Naive thymus-derived CD8-positive, alpha-beta T cell (primary cell): ENCODE measurements around the gene EIF3A. TPM values are rescaled to one million over a fixed set of nuclear protein-coding genes. Genes with fewer than 3 reads are reported as not detected.
"Not testable (repeated sequence)": the region's sequence is repeated elsewhere in the genome, so short reads cannot be mapped to it uniquely, and the experiment has no call there.

ENCODE experiments used
- ATAC-seq, 2 donors: fragments of 150-1000 bp; cut with Tn5 transposase in 1 of 2; sonication (Bioruptor Pico), chemical (Tn5 transposase) in 1 of 2; 1 replicate in 1 of 2; 2 replicates in 1 of 2; pipeline ENCODE4 v1.10.0; 2021; ENCODE audit warnings: mild to moderate bottlenecking in 2 of 2, moderate library complexity in 2 of 2
- POLR2A ChIA-PET: fragments of 350-600 bp; sonication (Branson Sonifier 250); formaldehyde crosslinking; loops from one replicate; lab custom pipeline; 2021; ENCODE audit warnings: antibody characterized with exemption; lab: Charles Lee
- DNase-seq, 10 donors: peaks; one replicate each; pipeline versions ENCODE4 v3.0.0 to v3.0.0-alpha.2; 2020 to 2022
- H3K27ac Mint-ChIP-seq, 10 donors: one replicate each; pipeline ENCODE4 v1.8.0; 2020 to 2022; ENCODE audit warnings: mild to moderate bottlenecking in 10 of 10, mixed read lengths in 10 of 10, moderate library complexity in 4 of 10, inconsistent platforms in 1 of 10
- H3K27me3 Mint-ChIP-seq, 5 donors: one replicate each; pipeline ENCODE4 v1.8.0; 2021 to 2022; ENCODE audit warnings: mixed read lengths in 5 of 5
- H3K36me3 Mint-ChIP-seq, 3 donors: one replicate each; pipeline ENCODE4 v1.8.0; 2020 to 2022; ENCODE audit warnings: mixed read lengths in 3 of 3, mild to moderate bottlenecking in 2 of 3, inconsistent platforms in 1 of 3
- H3K4me1 Mint-ChIP-seq, 4 donors: one replicate each; pipeline ENCODE4 v1.8.0; 2021 to 2022; ENCODE audit warnings: mixed read lengths in 4 of 4
- H3K4me3 Mint-ChIP-seq, 10 donors: one replicate each; pipeline ENCODE4 v1.8.0; 2020 to 2022; ENCODE audit warnings: mild to moderate bottlenecking in 10 of 10, mixed read lengths in 10 of 10, moderate library complexity in 6 of 10, inconsistent platforms in 1 of 10
- H3K9me3 Mint-ChIP-seq, 9 donors: one replicate each; pipeline ENCODE4 v1.8.0; 2020 to 2022; ENCODE audit warnings: mixed read lengths in 9 of 9, mild to moderate bottlenecking in 3 of 9, inconsistent platforms in 1 of 9, moderate library complexity in 1 of 9
- polyA plus RNA-seq, 3 donors: library from polyadenylated mRNA; unstranded; fragments of 300-500 nt; fragmentation: Illumina TruSeq; gene quantifications; one replicate each; pipeline ENCODE4 v1.2.3, GENCODE V29; 2021
- total RNA-seq, 8 experiments: library from RNA in 2 of 8; stranded (reverse) in 2 of 8; gene quantifications; one replicate each; pipeline ENCODE4 v1.2.3 and lab custom pipeline; 2021 to 2026

Gene EIF3A
- total and polyA plus RNA-seq, 5 experiments from 2014 or later = 30.0 to 93.6 (median 56.2) TPM

GRCh38 chr10:119096641-119097415, 16.2 kb upstream of the EIF3A start:
- H3K27ac Mint-ChIP-seq, POLR2A ChIA-PET, H3K36me3 Mint-ChIP-seq, H3K4me3 Mint-ChIP-seq, DNase-seq, H3K9me3 Mint-ChIP-seq, ATAC-seq, H3K27me3 Mint-ChIP-seq: not testable (repeated sequence)
- H3K4me1 Mint-ChIP-seq = peaks cover 0 to 30% (median 4%) of the 10 kb centered on the region in 4 donors

DNA sequence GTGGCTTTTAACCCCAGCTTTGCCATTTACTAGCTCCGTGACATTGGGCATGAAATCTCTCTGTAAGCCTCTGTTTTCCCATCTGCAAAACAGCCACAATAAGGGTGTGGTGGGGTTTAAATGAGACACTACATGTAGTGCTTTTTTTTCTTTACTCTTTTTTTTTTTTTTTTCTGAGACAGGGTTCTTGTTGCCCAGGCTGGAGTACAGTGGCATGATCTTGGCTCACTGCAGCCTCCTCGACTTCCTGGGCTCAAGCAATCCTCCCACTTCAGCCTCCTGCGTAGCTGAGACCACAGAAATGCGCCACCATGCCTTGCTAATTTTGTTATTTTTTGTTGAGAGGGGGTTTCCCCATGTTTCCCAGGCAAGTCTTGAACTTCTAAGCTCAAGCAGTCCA, 15.0 kb upstream of the EIF3A start:
- peak overlapping the region in 4 of 10 donors; percentile 40 to 62 (median 48) for H3K27ac Mint-ChIP-seq
- DNase-seq (no peak), ATAC-seq (no peak)
- no peak overlapping the region for H3K4me3 Mint-ChIP-seq
- H3K36me3 Mint-ChIP-seq = no peaks in the 10 kb centered on the region
- POLR2A ChIA-PET = interaction anchor here (0.7 kb wide), 3 partner anchors 10 to 154 kb away, joined by 4 to 7 read pairs (median 7); no protein-coding TSS in a partner anchor
- H3K27me3 Mint-ChIP-seq = no peaks in the 10 kb centered on the region
- peaks cover 5 to 32% (median 12%) of the 10 kb centered on the region in 4 donors for H3K4me1 Mint-ChIP-seq
- H3K9me3 Mint-ChIP-seq = no peaks in the 10 kb centered on the region

DNA sequence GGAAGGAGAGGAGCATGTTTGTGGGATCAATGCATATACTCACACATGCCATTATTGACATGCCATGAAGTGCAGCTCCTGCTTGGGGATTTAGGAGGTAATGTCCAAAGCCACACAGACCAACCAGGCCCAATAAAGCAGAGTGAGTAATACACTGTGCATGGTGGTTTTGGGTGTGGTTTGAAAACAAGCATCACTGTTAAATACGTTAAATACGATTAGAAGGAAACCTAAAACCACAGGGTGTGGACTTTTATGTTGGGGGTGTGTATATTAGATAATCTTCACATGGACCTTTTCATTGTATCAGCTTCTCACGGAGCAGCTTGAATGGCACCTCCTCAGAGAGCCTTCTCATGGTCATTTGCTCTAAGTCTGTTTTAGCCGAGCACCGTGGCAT, 10.4 kb upstream of the EIF3A start:
- Mint-ChIP-seq H3K4me1 (peaks cover 13 to 49% (median 20%) of the 10 kb centered on the region in 4 donors), H3K27me3 (no peaks in the 10 kb centered on the region), H3K36me3 (no peaks in the 10 kb centered on the region), H3K27ac (peak overlapping the region; percentile 79 to 96 (median 92)), H3K4me3 (peak overlapping the region in 9 of 10 donors; percentile 39 to 74 (median 54)), H3K9me3 (no peaks in the 10 kb centered on the region)
- POLR2A ChIA-PET = interaction anchor here (0.6 kb wide), 1 partner anchor 36 kb away, joined by 5 read pairs; no protein-coding TSS in a partner anchor
- DNase-seq (peak in 5 of 10 donors; percentile 19 to 58 (median 47)), ATAC-seq (peak; percentile 70 to 91)

DNA sequence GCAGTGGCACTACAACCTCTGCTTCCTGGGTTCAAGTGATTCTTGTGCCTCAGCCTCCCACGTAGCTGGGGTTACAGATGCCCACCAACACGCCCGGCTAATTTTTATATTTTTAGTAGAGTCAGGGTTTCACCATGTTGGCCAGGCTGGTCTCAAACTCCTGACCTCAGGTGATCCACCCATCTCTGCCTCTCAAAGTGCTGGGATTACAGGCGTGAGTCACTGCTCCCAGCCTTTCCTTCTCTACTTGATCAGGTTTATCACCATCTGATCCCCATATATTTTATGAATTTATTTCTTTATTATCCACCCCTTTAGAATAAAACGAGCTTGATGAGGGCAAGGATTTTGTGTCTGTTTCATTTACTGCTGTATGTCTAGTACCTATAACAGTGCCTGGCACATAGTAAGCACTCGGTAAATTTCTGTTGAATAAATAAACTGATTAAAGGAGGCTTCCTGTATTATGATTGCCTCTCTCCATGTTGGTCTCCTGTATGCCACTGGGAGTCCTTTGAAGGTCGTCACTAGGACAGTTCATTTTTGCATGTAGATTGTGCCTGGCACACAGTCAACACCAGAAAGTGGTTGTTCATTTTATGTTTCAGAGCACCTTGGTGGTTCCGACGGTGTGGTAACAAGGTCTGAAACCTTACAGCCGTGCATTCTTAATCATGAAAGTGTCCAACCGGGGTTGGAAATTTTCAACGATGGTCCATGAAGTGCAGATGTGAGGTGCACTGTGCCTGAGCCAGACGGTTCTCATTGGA, 9.6 kb upstream of the EIF3A start:
- ATAC-seq (peak in 1 of 2 donors; percentile 50), DNase-seq (peak in 3 of 10 donors; percentile 19 to 44 (median 30))
- Mint-ChIP-seq H3K4me1 (peaks cover 13 to 46% (median 23%) of the 10 kb centered on the region in 4 donors), H3K27ac (peak overlapping the region; percentile 79 to 96 (median 90)), H3K4me3 (peak overlapping the region in 7 of 10 donors; percentile 31 to 74 (median 54)), H3K9me3 (no peaks in the 10 kb centered on the region), H3K36me3 (no peaks in the 10 kb centered on the region), H3K27me3 (no peaks in the 10 kb centered on the region)
- POLR2A ChIA-PET = interaction anchor here (0.6 kb wide), 1 partner anchor 49 kb away, joined by 7 read pairs; no protein-coding TSS in a partner anchor

DNA sequence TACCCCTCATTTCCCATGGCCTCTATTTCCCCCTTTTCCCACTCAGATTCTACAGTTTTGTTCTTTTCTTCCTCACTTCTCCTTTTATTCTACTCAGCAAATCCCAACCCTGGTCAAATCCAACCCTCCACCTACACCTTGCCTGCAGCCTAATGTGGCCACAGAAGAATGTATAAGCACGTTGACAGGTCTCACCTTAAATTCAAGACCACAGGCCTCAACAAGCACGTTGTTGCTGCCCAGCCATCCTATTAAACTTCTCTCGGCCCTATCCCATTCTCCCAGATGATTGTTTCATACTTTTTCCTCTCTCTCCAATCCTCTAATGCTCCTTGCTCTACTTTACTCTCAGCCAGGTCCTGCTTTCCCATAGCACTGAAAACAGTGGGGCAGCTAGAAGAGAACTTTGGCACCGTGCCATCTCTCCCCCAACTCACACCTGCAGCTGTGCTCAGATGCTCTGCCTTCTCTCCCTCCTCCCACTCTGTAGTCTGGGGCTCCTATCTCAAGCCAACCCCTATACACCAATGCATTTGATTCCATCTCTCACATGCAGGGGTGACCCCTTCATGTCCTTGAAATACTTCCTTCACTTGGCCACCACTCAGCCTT, 6.8 kb upstream of the EIF3A start:
- Mint-ChIP-seq H3K4me1 (peaks cover 13 to 49% (median 24%) of the 10 kb centered on the region in 4 donors), H3K36me3 (no peaks in the 10 kb centered on the region), H3K9me3 (no peaks in the 10 kb centered on the region), H3K27ac (peak overlapping the region in 3 of 10 donors; percentile 17 to 79 (median 36)), H3K4me3 (peak overlapping the region in 1 of 10 donors; percentile 15), H3K27me3 (no peaks in the 10 kb centered on the region)
- POLR2A ChIA-PET = no interaction called here
- ATAC-seq (no peak), DNase-seq (no peak)

DNA sequence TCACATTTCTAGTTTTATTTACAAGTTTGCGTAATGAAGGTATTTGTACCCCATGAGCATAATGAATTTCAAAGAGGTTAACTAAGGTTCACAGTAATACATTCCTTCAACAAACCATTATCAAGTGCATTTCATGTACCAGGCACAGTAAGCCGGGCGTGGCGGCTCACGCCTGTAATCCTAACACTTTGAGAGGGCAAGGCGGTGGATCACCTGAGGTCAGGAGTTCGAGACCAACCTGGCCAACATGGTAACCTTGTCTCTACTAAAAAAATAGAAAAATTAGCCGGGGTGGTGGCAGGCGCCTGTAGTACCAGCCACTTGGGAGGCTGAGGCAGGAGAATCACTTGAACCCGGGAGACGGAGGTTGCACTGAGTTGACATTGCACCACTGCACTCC, 4.3 kb upstream of the EIF3A start:
- H3K27ac Mint-ChIP-seq = no peak overlapping the region
- POLR2A ChIA-PET = no interaction called here
- no peak overlapping the region for H3K4me3 Mint-ChIP-seq

DNA sequence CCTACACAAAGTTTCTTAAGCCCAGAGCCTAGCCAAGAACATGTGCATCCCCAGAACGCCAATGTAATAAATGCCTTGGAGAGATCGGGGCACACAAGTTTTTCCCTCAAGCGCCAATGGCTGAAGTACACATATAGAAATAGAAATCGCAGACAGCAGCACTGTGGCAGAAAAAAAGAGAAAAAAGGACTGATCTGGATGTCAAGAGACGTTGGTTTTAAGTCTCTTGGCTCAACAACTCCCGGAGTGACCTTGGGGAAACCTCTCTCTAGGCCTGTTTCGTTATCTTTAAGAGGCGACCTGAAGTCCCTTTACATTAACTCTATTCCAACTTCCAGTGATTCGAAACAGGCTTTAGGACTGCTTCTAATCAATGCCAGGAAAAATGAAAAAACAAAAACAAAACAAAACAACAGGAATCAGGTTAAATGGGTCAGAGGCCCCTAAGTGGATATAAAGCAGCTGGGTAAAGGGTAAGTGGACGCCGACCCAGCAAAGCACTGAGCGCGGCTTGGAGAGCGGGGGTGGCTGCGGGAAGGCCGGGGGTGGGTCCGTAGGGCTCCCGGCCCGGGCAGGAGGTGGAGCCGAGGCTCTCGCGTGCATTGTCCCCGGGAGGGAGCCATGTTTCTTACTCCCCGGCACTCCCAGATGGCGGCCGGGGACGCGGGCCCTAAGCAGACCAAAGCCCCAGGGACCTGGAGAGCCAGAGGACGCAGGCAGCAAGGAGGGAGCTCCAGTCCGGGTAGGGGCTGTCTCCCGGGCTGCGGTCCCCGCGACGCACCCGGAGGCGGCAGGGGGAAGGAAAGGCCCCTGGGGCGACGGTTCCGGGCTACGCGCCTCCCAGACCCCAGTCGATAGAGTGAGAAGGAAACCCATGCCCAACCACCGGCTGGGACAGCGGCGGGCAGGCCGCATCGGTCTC, 757 bp downstream of the EIF3A start:
- ATAC-seq (peak; percentile 61 to 65), DNase-seq (peak in 7 of 10 donors; percentile 41 to 77 (median 54))
- peak overlapping the region; percentile 94 to 99 (median 98) for H3K27ac Mint-ChIP-seq
- H3K36me3 Mint-ChIP-seq = peaks cover 0 to 14% (median 0%) of the 10 kb centered on the region in 3 donors
- peak overlapping the region; percentile 93 to 100 (median 96) for H3K4me3 Mint-ChIP-seq
- no peaks in the 10 kb centered on the region for H3K9me3 Mint-ChIP-seq
- POLR2A ChIA-PET = interaction anchor here (1.0 to 2.9 kb wide), 7 partner anchors 9 to 793 kb away, joined by 3 to 20 read pairs (median 5); partner anchors contain the start of genes DENND10, MCMBP and SFXN4
- H3K27me3 Mint-ChIP-seq = no peaks in the 10 kb centered on the region
- H3K4me1 Mint-ChIP-seq = peaks cover 23 to 63% (median 47%) of the 10 kb centered on the region in 4 donors

More for the DNA sequence above, 4.3 kb upstream of the EIF3A start:
- DNase-seq (no peak), ATAC-seq (no peak)
- no peaks in the 10 kb centered on the region for H3K27me3 Mint-ChIP-seq
- no peaks in the 10 kb centered on the region for H3K36me3 Mint-ChIP-seq
- H3K4me1 Mint-ChIP-seq = peaks cover 13 to 35% (median 19%) of the 10 kb centered on the region in 4 donors
- no peaks in the 10 kb centered on the region for H3K9me3 Mint-ChIP-seq

DNA sequence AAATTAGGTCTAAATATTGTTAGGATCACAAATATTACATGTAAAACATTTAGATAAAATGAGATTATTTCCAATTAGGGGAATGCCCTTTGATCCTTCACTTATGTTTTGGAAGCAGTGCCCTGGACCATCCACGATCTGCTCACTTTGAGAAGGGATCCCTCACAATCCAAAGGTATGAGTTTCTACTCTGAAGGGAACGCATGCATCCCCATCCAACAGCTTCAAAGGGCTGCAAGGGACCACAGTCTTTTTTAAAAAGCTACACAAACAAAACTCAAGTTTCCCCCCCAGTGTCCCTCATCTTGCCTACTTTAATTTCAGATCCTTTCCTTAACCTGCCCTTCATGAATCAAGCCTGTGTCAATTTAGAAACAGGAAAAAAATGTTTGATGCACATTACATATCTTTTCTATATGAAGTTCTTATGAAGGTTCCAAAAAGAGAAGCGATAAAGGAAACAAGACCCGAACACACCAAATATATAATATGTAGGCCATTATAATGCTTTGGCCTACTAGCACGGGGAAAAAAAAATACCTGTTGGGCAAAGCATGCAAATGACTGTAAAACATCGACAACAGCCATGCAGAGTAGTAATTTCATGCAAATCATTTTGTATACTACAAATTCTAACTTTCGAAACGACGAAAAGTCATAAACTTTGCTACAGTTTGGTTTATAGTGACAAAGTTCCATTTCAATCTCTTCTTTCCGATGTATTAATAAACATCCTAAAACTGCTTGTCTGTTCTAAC, 2.0 kb downstream of the EIF3A start:
- DNase-seq (no peak), ATAC-seq (no peak)
- H3K27ac Mint-ChIP-seq = peak overlapping the region; percentile 7 to 99 (median 96)
- peaks cover 23 to 63% (median 52%) of the 10 kb centered on the region in 4 donors for H3K4me1 Mint-ChIP-seq
- POLR2A ChIA-PET = no interaction called here
- H3K27me3 Mint-ChIP-seq = no peaks in the 10 kb centered on the region
- H3K36me3 Mint-ChIP-seq = peaks cover 0 to 20% (median 0%) of the 10 kb centered on the region in 3 donors
- H3K9me3 Mint-ChIP-seq = no peaks in the 10 kb centered on the region
- peak overlapping the region; percentile 93 to 100 (median 96) for H3K4me3 Mint-ChIP-seq

DNA sequence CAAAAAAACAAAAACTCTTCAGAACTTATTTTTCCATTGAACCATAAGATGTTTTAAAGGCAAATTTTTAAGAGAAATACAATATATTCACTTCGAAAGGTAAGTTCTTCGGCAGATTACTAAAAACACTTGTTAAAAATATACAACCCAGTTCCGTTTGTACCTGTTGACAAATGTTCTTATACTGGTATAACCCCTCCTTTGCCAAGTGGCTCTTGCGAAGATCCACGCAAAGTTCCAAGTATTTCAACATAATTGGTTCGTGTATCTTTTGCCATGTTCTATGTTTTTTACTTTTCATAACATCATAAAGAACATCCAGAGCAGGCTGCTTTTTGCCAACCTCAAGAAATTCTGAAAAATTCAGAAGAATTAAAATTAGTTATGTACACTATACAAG, 7.0 kb downstream of the EIF3A start:
- POLR2A ChIA-PET = interaction anchor here (0.9 to 1.1 kb wide), 2 partner anchors 16 to 31 kb away, joined by 3 to 5 read pairs; no protein-coding TSS in a partner anchor
- ATAC-seq = no peak
- DNase-seq = no peak
- Mint-ChIP-seq H3K27me3 (no peaks in the 10 kb centered on the region), H3K4me1 (peaks cover 13 to 52% (median 42%) of the 10 kb centered on the region in 4 donors), H3K9me3 (no peaks in the 10 kb centered on the region), H3K27ac (peak overlapping the region in 6 of 10 donors; percentile 2 to 78 (median 47)), H3K36me3 (peaks cover 8 to 64% (median 13%) of the 10 kb centered on the region in 3 donors), H3K4me3 (no peak overlapping the region)

DNA sequence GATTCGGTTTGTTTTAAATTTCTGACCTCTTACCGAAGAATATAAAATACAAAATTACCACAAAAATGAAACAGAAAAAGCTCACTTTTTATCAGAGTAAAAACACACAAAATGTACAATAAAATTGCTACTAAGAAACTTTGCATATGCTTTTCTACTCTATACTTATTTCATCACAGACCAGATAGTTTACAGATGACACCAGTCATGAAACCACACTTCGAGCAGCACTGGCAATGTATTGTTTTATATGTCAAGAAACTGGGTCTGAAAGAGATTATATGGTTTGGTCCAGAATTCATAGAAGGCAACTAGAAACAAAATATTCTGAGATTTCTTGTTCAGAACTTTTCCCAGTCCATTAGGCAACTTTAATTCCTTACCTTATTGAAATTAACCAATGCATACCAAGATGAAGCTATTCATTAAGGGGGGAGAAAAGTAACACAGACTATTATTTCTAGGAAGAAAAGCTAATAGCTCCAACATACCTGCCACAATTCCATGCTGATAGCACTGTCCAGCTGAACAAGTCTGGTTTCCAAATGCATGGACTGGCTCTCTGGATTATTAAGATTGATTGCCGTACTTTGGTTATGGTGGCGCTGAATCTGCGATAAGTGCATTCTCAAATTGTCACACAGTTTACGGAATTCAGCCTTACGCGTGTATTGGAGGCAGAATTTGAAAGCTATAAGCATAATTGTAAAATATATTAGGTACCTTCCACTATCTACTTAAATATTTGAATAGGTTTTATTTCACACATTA, 10.0 kb downstream of the EIF3A start:
- Mint-ChIP-seq H3K4me1 (peaks cover 7 to 31% (median 24%) of the 10 kb centered on the region in 4 donors), H3K27me3 (no peaks in the 10 kb centered on the region), H3K27ac (peak overlapping the region in 1 of 10 donors; percentile 3), H3K36me3 (peaks cover 8 to 88% (median 20%) of the 10 kb centered on the region in 3 donors), H3K4me3 (no peak overlapping the region), H3K9me3 (no peaks in the 10 kb centered on the region)
- ATAC-seq (no peak), DNase-seq (no peak)
- POLR2A ChIA-PET = interaction anchor here (1.2 kb wide), 1 partner anchor 9 kb away, joined by 4 read pairs; the partner anchor contains the start of gene EIF3A
